Measurements from ENCODE around the gene GTPBP3.

GTPBP3 gene

GRCh38 chr19:17379221-17379631 lies 41.9 kb downstream of the GTPBP3 start:
- Histone ChIP-seq H3K18ac (ENCODE audit: low read length) (peak overlapping the region; percentile 97), H2BK120ac (ENCODE audit: low read depth, low read length) (peak overlapping the region; percentile 16), H2BK15ac (ENCODE audit: low read length) (peak overlapping the region; percentile 21), H2AK5ac (ENCODE audit: low read depth, low read length) (peak overlapping the region; percentile 71), H3K23ac (ENCODE audit: low read depth, low read length, poor library complexity) (peak overlapping the region; percentile 73), H3K27ac (replicated peaks; ENCODE audit: low read length) (peak overlapping the region; percentile 19), H2AFZ (ENCODE audit: low read length) (peak overlapping the region; percentile 74), H2BK12ac (ENCODE audit: low read length) (peak overlapping the region; percentile 58), H2BK5ac (ENCODE audit: low read length) (peak overlapping the region; percentile 98), H4K8ac (ENCODE audit: low read depth, low read length) (no peak overlapping the region), H3K4ac (ENCODE audit: low read length) (peak overlapping the region; percentile 84), H3K9ac (ENCODE audit: low read depth, low read length, poor library complexity) (no peak overlapping the region), H3K36me3 (replicated peaks in 1 of 2; ENCODE audit: control insufficient read depth in 2 of 2, insufficient read depth in 2 of 2, low read length in 2 of 2) (no peaks in the 10 kb centered on the region), H3K4me2 (ENCODE audit: insufficient read depth, low read length, poor library complexity, severe bottlenecking) (no peak overlapping the region), H3K14ac (ENCODE audit: low read length) (no peak overlapping the region), H3K4me3 (ENCODE audit: low read length in 2 of 2) (no peak overlapping the region), H4K91ac (ENCODE audit: low read depth, low read length, poor library complexity) (peak overlapping the region; percentile 53), H3K79me1 (ENCODE audit: low read depth, low read length) (no peaks in the 10 kb centered on the region), H3K27me3 (ENCODE audit: control insufficient read depth in 3 of 3, insufficient read depth in 3 of 3, low read depth in 1 of 3, low read length in 3 of 3) (no peaks in the 10 kb centered on the region), H3K4me1 (ENCODE audit: control insufficient read depth in 2 of 2, insufficient read depth in 1 of 2, low read depth in 1 of 2, low read length in 2 of 2) (peaks cover 6 to 7% of the 10 kb centered on the region in 2 donors), H3K9me3 (replicated peaks in 1 of 2; ENCODE audit: control insufficient read depth in 2 of 2, insufficient read depth in 1 of 2, low read depth in 1 of 2, low read length in 2 of 2) (peaks cover 2 to 6% of the 10 kb centered on the region in 2 donors)
- DNase-seq (ENCODE audit: low spot score) = no peak
- no CpG with 5 or more reads among the region's 14 CpGs for WGBS, 2 donors (ENCODE audit: extremely low coverage in 2 of 2, insufficient read length in 2 of 2, insufficient replicate concordance in 1 of 2)

- Histone ChIP-seq H3K23ac (ENCODE audit: low read depth, low read length, poor library complexity) (no peak overlapping the region), H3K9me3 (replicated peaks in 1 of 2; ENCODE audit: control insufficient read depth in 2 of 2, insufficient read depth in 1 of 2, low read depth in 1 of 2, low read length in 2 of 2) (peaks cover 2 to 6% of the 10 kb centered on the region in 2 donors), H3K4me2 (ENCODE audit: insufficient read depth, low read length, poor library complexity, severe bottlenecking) (no peak overlapping the region), H3K36me3 (replicated peaks in 1 of 2; ENCODE audit: control insufficient read depth in 2 of 2, insufficient read depth in 2 of 2, low read length in 2 of 2) (no peaks in the 10 kb centered on the region), H3K4me3 (ENCODE audit: low read length in 2 of 2) (no peak overlapping the region), H3K4me1 (ENCODE audit: control insufficient read depth in 2 of 2, insufficient read depth in 1 of 2, low read depth in 1 of 2, low read length in 2 of 2) (peaks cover 6 to 7% of the 10 kb centered on the region in 2 donors), H2BK5ac (ENCODE audit: low read length) (no peak overlapping the region), H3K4ac (ENCODE audit: low read length) (no peak overlapping the region), H2BK12ac (ENCODE audit: low read length) (no peak overlapping the region), H2AFZ (ENCODE audit: low read length) (no peak overlapping the region), H2AK5ac (ENCODE audit: low read depth, low read length) (no peak overlapping the region), H3K27me3 (ENCODE audit: control insufficient read depth in 3 of 3, insufficient read depth in 3 of 3, low read depth in 1 of 3, low read length in 3 of 3) (no peaks in the 10 kb centered on the region), H4K91ac (ENCODE audit: low read depth, low read length, poor library complexity) (no peak overlapping the region), H3K9ac (ENCODE audit: low read depth, low read length, poor library complexity) (no peak overlapping the region), H4K8ac (ENCODE audit: low read depth, low read length) (no peak overlapping the region), H3K79me1 (ENCODE audit: low read depth, low read length) (no peaks in the 10 kb centered on the region), H2BK120ac (ENCODE audit: low read depth, low read length) (no peak overlapping the region), H3K18ac (ENCODE audit: low read length) (no peak overlapping the region), H3K27ac (replicated peaks; ENCODE audit: low read length) (no peak overlapping the region), H3K14ac (ENCODE audit: low read length) (no peak overlapping the region), H2BK15ac (ENCODE audit: low read length) (no peak overlapping the region)
- no peak for DNase-seq (ENCODE audit: low spot score)
- no CpG with 5 or more reads among the region's 5 CpGs for WGBS, 2 donors (ENCODE audit: extremely low coverage in 2 of 2, insufficient read length in 2 of 2, insufficient replicate concordance in 1 of 2)
Observed at GRCh38 chr19:17380426-17381138, 43.2 kb downstream of the GTPBP3 start.

DNA sequence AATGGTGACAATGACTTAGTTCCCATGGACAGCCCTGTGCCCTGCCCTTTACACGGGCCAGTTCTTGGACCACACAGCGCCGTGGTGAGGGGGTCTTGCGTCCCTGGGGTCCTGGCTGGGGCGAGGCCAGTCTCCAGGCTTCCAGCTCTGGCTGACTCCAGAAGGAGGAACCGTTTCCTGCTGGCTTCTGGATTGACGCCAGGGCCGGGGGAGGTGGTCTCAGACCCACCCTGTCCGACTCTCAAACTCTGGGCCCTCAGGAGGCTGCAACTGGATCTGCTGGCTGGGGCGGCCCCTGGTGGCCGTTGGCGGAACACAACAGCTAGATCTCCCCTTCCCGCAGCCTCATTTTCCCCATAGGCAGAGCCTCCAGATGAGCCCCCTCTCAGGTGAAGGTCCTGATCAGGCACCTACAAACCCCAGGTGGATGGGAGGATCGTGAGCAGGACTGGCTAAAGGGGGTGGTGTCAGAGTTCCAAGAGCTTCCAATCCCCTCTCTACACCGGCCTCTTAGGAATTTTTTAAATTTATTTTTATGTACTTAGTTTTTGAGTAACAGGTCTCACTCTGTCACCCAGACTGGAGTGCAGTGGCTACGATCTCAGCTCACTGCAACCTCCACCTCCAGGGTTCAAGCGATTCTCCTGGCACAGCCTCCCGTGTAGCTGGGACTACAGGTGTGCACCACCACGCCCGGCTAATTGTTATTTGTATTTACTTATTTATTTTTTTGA lies 48.7 kb downstream of the GTPBP3 start:
- H3K18ac ChIP-seq (ENCODE audit: low read length) = no peak overlapping the region
- no peaks in the 10 kb centered on the region for H3K4me1 ChIP-seq (ENCODE audit: control insufficient read depth in 2 of 2, insufficient read depth in 1 of 2, low read depth in 1 of 2, low read length in 2 of 2)
- no peak overlapping the region for H3K27ac ChIP-seq (replicated peaks; ENCODE audit: low read length)
- H2AK5ac ChIP-seq (ENCODE audit: low read depth, low read length) = peak overlapping the region; percentile 48
- H2BK15ac ChIP-seq (ENCODE audit: low read length) = no peak overlapping the region
- no peak overlapping the region for H4K8ac ChIP-seq (ENCODE audit: low read depth, low read length)
- no peak overlapping the region for H4K91ac ChIP-seq (ENCODE audit: low read depth, low read length, poor library complexity)
- peak overlapping the region; percentile 80 for H2AFZ ChIP-seq (ENCODE audit: low read length)
- H2BK12ac ChIP-seq (ENCODE audit: low read length) = no peak overlapping the region
- H3K79me1 ChIP-seq (ENCODE audit: low read depth, low read length) = peaks cover 1% of the 10 kb centered on the region
- H3K9me3 ChIP-seq (replicated peaks in 1 of 2; ENCODE audit: control insufficient read depth in 2 of 2, insufficient read depth in 1 of 2, low read depth in 1 of 2, low read length in 2 of 2) = peaks cover 0 to 5% of the 10 kb centered on the region in 2 donors
- no peak overlapping the region for H3K4ac ChIP-seq (ENCODE audit: low read length)
- no CpG with 5 or more reads among the region's 20 CpGs for WGBS, 2 donors (ENCODE audit: extremely low coverage in 2 of 2, insufficient read length in 2 of 2, insufficient replicate concordance in 1 of 2)
- no peak overlapping the region for H2BK5ac ChIP-seq (ENCODE audit: low read length)
- no peaks in the 10 kb centered on the region for H3K36me3 ChIP-seq (replicated peaks in 1 of 2; ENCODE audit: control insufficient read depth in 2 of 2, insufficient read depth in 2 of 2, low read length in 2 of 2)
- H3K4me3 ChIP-seq (ENCODE audit: low read length in 2 of 2) = no peak overlapping the region
- peaks cover 0 to 8% (median 5%) of the 10 kb centered on the region in 3 experiments for H3K27me3 ChIP-seq (ENCODE audit: control insufficient read depth in 3 of 3, insufficient read depth in 3 of 3, low read depth in 1 of 3, low read length in 3 of 3)
- H3K4me2 ChIP-seq (ENCODE audit: insufficient read depth, low read length, poor library complexity, severe bottlenecking) = no peak overlapping the region
- H3K9ac ChIP-seq (ENCODE audit: low read depth, low read length, poor library complexity) = peak overlapping the region; percentile 7
- DNase-seq (ENCODE audit: low spot score) = no peak
- no peak overlapping the region for H2BK120ac ChIP-seq (ENCODE audit: low read depth, low read length)
- no peak overlapping the region for H3K14ac ChIP-seq (ENCODE audit: low read length)
- no peak overlapping the region for H3K23ac ChIP-seq (ENCODE audit: low read depth, low read length, poor library complexity)

- no peak overlapping the region for H4K8ac ChIP-seq (ENCODE audit: low read depth, low read length)
- H2BK120ac ChIP-seq (ENCODE audit: low read depth, low read length) = no peak overlapping the region
- H3K27ac ChIP-seq (replicated peaks; ENCODE audit: low read length) = no peak overlapping the region
- H3K4me1 ChIP-seq (ENCODE audit: control insufficient read depth in 2 of 2, insufficient read depth in 1 of 2, low read depth in 1 of 2, low read length in 2 of 2) = peaks cover 3 to 4% of the 10 kb centered on the region in 2 donors
- peaks cover 0 to 8% (median 5%) of the 10 kb centered on the region in 3 experiments for H3K27me3 ChIP-seq (ENCODE audit: control insufficient read depth in 3 of 3, insufficient read depth in 3 of 3, low read depth in 1 of 3, low read length in 3 of 3)
- no peaks in the 10 kb centered on the region for H3K36me3 ChIP-seq (replicated peaks in 1 of 2; ENCODE audit: control insufficient read depth in 2 of 2, insufficient read depth in 2 of 2, low read length in 2 of 2)
- no peak for DNase-seq (ENCODE audit: low spot score)
- H3K14ac ChIP-seq (ENCODE audit: low read length) = no peak overlapping the region
- peaks cover 0 to 5% of the 10 kb centered on the region in 2 donors for H3K9me3 ChIP-seq (replicated peaks in 1 of 2; ENCODE audit: control insufficient read depth in 2 of 2, insufficient read depth in 1 of 2, low read depth in 1 of 2, low read length in 2 of 2)
- H3K4me2 ChIP-seq (ENCODE audit: insufficient read depth, low read length, poor library complexity, severe bottlenecking) = no peak overlapping the region
- H2AFZ ChIP-seq (ENCODE audit: low read length) = no peak overlapping the region
- H4K91ac ChIP-seq (ENCODE audit: low read depth, low read length, poor library complexity) = no peak overlapping the region
- no peak overlapping the region for H3K23ac ChIP-seq (ENCODE audit: low read depth, low read length, poor library complexity)
- H2BK15ac ChIP-seq (ENCODE audit: low read length) = no peak overlapping the region
- WGBS, 2 donors (ENCODE audit: extremely low coverage in 2 of 2, insufficient read length in 2 of 2, insufficient replicate concordance in 1 of 2) = no CpG with 5 or more reads among the region's 1 CpG
- no peak overlapping the region for H3K9ac ChIP-seq (ENCODE audit: low read depth, low read length, poor library complexity)
- no peak overlapping the region for H2AK5ac ChIP-seq (ENCODE audit: low read depth, low read length)
- H3K18ac ChIP-seq (ENCODE audit: low read length) = no peak overlapping the region
- peaks cover 1% of the 10 kb centered on the region for H3K79me1 ChIP-seq (ENCODE audit: low read depth, low read length)
- H2BK5ac ChIP-seq (ENCODE audit: low read length) = no peak overlapping the region
- no peak overlapping the region for H2BK12ac ChIP-seq (ENCODE audit: low read length)
- no peak overlapping the region for H3K4me3 ChIP-seq (ENCODE audit: low read length in 2 of 2)
- no peak overlapping the region for H3K4ac ChIP-seq (ENCODE audit: low read length)
Observed at GRCh38 chr19:17389288-17389687, 51.9 kb downstream of the GTPBP3 start.
